GM19452 (cell line): ENCODE measurements around the gene ATXN10.
"Not testable (repeated sequence)": the region's sequence is repeated elsewhere in the genome, so short reads cannot be mapped to it uniquely, and the experiment has no call there.

Experiments
- ATAC-seq: cut with Tn5 transposase; IDR thresholded peaks from one replicate; pipeline ENCODE4 v1.9.1; 2021; ENCODE audit not compliant: unreplicated experiment

Gene ATXN10, protein sequence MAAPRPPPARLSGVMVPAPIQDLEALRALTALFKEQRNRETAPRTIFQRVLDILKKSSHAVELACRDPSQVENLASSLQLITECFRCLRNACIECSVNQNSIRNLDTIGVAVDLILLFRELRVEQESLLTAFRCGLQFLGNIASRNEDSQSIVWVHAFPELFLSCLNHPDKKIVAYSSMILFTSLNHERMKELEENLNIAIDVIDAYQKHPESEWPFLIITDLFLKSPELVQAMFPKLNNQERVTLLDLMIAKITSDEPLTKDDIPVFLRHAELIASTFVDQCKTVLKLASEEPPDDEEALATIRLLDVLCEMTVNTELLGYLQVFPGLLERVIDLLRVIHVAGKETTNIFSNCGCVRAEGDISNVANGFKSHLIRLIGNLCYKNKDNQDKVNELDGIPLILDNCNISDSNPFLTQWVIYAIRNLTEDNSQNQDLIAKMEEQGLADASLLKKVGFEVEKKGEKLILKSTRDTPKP

DNA sequence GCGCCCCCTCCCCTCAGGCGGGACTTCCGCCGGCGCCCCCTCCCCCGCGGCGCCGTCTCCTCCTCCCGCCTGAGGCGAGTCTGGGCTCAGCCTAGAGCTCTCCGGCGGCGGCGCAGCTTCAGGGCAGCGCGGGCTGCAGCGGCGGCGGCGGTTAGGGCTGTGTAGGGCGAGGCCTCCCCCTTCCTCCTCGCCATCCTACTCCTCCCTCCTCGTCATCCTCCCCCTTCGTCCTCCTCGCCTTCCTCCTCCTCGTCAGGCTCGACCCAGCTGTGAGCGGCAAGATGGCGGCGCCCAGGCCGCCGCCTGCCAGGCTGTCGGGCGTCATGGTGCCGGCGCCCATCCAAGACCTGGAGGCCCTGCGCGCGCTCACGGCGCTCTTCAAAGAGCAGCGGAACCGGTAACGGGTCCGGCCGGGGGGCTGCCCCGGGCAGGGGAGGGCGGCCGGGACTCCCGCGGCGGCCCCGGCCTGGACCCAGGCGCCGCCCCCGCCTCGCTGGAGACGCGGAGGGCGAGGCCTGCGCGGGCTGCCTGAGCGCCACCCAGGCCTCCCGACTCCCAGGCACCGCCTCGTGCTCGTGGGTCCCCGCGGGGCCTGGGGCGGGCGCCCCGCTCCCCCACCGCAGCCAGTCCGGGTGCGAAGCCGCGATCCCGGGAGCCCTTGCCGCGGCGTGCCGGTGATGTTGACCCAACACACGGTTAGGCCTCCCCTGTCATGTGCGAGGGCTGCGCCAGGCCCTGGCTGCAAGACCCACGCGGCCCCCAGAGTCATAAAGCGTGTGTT, at the start of gene ATXN10:
TSS of gene ATXN10 (plus strand) at position 52 of the 781 bp plus-strand sequence. CDS start at position 282, 230 bp downstream.
- peak; percentile 76 for ATAC-seq

DNA sequence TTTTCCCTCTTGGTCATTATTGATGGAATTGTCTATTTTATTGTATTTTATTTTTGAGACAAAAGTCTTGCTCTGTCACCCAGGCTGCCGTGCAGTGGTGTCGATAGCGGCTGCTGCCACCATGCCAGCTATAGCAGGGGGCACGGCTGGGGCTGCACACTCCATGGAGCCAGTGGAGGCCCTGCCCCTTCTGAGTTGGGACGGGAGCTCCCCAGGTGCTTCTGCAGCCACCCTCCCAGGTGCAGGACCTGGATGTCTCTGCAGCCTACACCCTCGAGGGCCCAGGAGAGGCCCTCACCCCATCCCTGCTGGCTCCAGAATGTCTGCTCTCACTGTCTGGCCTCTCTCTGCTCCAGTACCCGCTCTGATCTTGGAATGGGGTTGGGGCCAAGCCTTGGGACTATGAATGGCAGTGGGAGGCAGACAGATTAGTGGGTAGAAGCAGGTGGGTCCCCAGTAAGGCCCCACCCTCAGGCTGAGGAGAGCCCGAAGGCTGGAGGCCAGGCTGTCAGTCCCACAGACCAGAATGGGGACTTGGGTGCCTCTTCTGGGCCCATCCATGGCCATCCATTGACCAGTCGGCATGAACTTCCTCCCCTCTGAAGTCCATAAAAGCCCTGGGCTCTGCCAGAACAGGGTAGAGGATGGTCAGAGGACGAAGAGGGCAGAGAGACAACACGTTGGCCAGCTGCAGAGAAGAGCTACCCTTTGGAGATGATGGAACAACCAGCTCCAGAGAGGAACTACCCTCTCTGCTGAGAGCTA, 49.6 kb upstream of the ATXN10 start:
- no peak for ATAC-seq

DNA sequence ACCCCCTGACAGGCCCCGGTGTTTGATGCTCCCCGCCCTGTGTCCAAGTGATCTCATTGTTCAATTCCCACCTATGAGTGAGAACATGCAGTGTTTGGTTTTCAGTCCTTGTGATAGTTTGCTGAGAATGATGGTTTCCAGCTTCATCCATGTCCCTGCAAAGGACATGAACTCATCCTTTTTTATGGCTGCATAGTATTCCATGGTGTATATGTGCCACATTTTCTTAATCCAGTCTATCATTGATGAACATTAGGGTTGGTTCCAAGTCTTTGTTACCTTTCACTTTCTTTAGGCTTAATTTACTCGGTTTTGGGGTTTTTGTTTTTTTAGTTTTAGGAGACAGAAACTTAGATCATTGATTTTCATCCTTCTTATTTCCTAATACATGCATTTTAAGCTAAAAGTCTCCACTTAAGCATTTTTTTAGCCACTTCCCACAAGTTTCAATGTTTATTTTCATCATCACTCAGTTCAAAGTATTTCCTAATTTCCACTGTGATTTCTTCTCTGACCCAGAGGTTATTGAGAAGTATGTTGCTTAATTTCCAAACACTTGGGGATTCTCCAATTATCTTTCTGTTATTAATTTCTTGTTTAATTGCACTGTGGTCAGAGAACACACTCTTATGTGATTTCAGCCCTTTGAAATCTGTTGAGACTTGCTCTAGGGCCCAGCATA, 48.0 kb upstream of the ATXN10 start:
- ATAC-seq = not testable (repeated sequence)

DNA sequence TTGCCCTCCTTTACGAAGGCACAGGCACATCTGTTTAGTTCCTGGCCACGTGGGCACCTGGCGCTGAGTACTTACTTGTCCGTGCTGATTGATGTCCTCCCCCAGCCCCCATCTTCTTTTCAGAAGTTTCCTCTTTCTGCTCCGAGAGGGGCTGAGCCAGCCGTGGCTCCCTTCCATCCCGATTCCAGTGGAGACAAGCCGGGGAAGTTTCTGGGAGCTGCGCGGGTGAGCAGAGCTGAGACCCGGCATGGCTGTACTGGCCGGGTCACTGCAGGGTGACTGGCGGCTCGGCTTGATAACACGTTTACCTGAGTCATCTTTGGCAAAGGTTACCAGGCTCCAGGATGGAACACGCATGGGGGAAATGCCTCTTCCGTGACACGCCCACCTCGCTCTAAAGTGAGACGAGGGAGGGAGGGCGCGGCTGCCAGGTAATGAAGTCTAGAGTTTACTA, 45.4 kb upstream of the ATXN10 start:
- no peak for ATAC-seq

DNA sequence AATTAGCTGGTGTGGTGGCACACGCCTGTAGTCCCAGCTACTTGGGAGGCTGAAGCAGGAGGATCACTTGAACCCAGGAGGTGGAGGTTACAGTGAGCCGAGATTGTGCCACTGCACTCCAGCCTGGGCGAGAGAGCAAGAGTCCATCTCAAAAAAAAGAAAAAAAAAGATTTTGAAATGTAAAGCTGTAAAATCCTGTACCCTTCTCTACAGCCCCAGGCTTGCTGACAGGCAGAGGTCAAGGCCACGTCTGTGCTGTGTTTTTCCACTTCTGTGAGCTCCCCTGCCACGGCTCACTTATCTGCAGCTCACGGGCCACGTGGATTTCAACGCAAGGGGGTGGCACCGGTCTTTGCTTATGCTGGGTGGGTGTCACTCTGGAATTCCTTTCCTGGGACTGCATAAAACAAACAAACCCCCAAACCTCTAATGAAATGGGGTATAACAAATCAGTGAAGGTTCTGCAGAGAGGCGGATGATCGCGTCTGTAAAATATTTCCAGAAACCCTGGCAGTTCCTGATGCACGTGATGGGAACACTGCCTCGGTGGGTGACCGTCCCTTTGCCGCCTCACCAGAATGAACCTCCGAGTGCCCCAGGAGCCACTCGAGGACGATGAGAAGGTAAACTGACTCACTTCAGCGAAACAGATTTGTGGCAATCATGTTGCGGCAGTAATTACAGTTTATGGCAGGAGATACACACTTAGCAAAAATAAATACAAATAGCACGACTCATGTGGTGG, 44.0 kb upstream of the ATXN10 start:
- no peak for ATAC-seq

DNA sequence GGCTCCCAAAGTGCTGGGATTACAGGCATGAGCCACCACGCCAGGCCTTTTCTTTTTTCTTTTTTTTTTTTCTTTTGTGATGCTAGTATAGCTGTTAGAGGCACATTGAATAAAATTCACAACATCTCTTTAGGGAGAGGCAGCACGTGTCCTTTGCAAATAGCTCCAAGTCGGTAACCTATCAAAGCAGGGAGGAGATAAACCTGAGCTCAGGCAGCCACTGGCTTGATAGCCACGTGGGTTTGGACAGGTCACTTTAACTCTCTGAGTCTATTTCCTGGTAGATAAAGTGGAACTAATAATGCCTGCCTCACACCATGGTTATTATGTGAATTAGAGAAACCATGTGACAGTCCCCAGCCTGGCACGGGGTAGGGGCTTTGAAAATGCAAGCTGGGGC, 43.1 kb upstream of the ATXN10 start:
- ATAC-seq = no peak

DNA sequence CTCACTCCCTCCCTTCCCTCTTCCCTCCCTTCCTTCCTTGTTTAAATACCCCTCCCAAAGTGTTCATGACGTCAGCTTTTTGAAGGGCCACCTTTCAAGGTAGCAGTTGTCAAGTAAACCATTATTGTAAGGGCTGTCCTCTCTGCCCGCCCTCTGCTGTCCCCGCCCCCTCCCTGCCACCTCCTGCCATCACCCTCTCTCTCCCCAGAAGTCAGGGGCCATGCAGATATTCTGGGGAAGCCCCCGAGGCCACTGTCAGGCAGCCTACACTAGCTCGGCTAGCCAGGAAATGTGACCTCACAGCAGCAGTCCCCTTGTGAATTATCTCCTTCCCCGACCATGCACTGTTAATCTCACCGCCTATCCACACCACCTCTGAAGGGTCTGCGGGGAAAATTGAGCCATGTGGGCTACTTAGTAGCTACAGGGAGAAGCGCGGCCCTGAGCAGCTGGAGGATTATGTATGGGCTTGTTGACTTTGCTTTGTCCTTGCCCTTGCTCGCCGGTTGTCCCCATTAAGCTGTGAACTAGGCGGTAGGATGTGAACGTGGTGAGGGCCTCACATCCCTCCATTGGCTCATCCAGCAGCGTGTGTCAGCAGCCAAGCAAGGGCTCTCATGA, 42.1 kb upstream of the ATXN10 start:
- ATAC-seq = no peak

DNA sequence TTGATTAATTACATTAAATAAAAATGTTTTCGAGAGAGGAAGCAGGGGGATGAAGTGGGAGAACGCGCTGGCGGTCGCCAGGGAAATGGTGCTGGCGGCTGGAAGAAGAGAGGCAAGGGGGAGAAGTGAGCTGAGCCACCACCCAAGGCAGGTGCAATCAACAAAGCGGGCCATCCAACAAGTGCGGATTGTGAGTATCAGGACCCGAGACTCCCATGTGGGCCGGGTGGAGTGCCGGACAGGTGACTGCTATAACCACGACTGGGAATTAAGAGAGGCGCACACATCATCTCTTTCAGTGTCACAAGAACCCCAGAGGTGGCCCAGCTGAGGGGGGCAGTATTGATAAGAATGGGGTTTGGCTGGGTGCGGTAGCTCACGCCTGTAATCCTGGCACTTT, 41.2 kb upstream of the ATXN10 start:
- no peak for ATAC-seq

DNA sequence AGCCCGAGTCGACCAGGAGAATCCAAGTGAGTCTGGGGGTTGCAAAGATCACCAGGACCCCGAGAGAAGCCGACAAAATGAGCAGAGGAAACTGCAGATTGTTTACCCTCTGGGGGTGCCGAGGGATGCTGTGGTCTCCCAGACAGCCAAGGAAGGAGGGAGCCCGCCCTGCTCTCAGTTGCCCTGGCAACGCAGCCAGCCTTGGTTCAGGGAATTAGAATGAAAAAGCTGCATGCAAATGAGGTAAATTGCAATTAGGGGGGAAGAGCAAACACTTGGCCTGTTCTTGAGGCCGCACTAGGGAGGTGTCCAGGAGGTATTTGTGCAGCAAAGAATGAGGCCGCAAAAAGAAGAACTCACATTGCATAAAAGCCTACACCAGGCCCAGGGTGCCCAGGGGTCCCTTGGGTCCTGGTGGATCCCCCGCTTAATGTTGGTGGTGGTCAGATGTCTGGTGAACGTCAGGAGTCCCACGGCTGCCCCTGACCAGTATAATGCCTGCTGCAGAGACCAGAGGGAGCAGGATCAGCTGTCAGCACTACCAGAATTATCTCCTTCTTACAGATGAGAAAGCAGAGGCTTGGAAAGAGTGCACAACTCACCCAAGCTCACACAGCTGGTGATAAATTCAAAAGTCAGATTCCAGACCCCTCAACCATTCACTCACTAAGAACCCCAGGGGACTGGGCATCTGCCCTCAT, 40.3 kb upstream of the ATXN10 start:
- ATAC-seq = no peak

DNA sequence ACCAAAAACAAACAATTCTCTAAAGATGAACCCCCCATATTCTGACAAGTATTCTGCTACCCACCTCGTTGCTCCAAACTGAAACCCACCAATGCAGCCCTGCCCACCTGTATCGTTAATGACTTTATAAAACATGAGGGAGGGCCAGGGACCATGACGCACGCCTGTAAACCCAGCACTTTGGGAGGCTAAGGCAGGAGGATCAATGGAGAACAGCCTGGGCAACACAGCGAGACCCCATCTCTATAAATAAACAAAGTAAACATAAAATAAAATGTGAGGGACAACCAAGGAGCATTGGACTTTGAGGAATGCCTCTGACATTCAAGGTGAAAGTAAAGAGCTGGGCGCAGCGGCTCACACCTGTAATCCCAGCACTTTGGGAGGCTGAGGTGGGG, 39.8 kb upstream of the ATXN10 start:
- no peak for ATAC-seq

DNA sequence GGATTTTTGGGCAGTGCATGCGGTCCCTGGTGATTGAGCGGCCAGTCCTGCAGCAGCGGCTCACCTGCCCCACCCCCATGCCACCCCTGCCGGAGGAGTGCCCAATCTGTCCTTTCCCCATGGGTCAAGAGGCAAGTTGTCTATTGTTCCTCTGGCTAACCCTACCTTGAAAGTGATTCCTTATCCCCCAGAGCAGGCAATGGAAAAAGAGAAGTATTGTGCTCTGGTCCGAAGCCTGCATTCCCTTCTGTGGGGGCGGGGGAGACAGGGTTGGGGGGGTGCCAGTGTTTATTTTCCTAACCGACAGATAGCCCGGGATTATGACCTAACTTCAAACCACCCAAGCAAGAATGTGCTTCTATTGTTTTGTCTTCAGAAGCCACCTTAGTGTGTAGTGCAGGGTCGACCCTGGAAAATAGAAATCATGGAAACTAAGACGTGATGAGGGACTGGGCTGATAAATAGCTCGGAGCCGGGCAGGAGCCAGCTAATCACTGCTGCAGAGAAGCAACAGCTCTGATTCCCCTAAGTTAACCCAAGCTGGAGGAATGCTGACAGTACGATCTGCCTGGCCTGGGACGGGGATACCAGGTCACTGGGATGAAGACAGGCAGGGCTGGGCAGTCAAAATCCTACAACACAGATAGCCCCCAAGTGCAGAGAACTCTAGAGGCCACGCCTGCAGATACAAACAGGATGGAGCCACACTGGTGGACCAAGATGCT, 38.7 kb upstream of the ATXN10 start:
- ATAC-seq = no peak

DNA sequence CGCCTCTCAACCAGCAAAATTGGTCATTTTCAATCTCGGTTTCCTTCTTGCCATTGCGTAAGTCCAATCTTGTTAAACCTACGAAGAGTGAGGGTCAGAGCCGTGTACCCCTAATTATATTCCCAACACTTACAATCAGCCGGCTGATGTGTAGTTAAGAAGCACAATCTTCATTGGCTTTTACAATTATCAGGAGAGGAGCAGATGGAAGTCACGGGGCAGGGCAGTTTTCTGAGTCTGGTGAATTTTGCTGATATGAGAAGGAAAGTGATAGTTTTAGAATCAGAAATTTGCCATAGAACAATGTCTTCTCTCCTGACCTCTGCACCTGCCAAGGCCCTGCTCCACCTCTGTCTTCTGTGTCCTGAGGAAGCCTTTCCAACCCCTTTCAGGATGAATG, 35.0 kb upstream of the ATXN10 start:
- ATAC-seq = no peak

DNA sequence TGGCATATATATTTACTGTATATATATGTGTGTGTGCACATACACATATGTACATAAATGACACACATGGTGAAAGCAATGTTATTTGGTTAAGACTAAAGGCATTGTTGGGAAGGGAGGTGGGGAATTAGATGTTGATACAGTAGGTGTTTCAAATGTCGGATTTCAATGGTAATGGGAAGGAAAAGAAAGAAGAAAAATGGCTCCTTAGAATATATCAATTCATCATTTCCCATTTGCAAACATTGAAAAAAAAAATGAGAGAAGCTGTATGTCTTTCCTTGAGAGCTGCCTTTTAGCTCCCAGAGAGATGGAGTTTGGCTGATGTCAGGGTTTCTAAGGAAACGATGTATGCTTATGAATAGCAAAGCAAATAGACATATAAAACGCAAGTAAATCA, 33.4 kb upstream of the ATXN10 start:
- ATAC-seq = no peak

DNA sequence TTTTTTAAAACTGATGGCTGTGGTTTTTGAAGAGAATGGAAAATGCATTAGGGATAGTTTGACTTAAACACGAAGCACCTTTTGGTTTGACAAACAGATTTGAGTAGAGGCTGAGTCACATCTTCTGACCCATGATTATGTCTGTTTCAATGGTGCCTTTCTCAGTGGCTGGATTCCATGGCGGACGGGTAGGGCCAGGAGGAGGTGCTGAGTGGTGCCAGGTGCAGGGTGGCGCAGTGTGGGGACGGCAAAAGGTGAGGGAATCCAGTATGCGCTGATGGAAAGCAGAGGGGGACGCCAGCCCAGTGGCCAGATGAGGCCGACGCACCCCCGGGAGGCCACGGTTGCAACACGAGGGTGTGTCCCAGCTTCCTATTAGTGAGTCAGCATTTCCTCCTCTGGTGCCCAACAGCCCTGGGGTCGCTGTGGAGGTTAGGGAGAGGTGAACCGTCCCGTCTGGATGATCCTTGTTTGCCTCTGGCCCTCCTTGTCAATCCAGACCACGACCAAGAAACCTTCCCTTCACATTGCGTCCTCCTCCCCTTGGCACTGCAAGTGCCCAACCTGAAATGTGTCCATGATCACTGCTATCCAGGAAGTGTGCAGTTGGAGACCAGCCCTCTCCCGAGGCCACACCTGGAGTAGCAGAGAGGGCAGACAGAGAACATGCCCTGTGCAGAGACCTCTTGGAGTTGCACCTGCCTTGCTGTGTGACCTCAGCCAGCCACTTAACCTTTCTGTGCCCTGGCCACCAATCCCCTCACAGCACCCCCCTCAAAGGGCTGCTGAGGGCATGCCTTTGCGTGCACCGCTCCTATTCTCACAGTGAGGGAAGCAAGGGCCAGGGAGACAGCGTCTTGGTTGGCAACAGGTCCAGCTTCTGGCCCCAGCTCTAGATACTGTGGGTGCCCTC, 32.5 kb upstream of the ATXN10 start:
- ATAC-seq = no peak

DNA sequence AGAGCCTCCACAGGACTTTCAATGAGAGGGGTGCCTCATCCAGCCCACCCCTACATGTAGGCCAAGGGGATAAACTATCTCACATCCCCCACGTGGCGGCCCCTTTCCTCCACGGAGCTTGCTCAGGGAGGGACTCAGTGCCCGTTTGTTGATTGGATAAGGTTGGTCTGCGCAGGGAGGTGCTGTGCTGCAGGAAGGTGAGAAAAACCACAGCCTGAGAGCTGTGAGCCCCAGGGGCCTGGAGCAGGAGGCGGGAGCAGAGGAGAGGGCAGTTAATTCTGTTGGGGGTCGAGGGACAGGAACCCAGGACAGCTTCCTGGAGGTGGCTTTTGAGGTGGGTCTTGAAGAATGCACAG, 31.9 kb upstream of the ATXN10 start:
- ATAC-seq = no peak

DNA sequence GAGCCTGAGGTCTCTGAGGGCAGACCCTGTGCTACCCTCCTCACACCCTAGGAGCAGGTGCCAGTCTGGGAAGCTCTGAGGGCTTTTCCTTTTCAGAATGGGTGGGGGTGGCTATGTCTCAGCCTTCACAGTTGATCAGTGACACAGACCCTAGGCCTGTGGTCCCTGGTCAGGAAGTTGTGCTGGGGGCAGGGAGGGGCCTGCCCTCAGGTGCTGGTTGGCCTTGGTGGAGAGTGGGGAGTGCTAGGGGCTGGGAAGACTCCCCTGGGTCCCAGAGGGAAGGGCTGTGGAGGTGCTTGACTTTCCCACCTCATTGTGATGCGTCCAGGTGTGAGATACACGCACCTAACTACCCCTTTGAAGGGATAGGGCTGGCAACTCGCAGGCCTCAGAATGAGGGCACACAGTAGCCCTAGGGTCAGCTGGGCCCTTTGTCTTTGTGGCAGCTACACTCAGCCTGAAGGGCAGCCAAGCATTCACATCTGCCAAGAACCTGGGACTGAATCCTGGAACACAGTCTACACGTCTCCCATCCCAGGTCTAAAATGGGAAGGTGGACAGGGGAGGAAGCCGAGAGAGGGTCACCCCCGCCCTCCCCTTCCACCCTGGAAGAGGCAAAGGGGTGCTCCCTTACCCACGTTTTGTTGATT, 31.2 kb upstream of the ATXN10 start:
- no peak for ATAC-seq
